Measurements from ENCODE around the gene ABAT. TPM values are rescaled to one million over a fixed set of nuclear protein-coding genes. Genes with fewer than 3 reads are reported as not detected.
"Not testable (repeated sequence)": the region's sequence is repeated elsewhere in the genome, so short reads cannot be mapped to it uniquely, and the experiment has no call there.

The ABAT gene
- total RNA-seq, 4 donors from 2014 or later, result 9.6 to 24.0 (median 21.3) TPM

DNA sequence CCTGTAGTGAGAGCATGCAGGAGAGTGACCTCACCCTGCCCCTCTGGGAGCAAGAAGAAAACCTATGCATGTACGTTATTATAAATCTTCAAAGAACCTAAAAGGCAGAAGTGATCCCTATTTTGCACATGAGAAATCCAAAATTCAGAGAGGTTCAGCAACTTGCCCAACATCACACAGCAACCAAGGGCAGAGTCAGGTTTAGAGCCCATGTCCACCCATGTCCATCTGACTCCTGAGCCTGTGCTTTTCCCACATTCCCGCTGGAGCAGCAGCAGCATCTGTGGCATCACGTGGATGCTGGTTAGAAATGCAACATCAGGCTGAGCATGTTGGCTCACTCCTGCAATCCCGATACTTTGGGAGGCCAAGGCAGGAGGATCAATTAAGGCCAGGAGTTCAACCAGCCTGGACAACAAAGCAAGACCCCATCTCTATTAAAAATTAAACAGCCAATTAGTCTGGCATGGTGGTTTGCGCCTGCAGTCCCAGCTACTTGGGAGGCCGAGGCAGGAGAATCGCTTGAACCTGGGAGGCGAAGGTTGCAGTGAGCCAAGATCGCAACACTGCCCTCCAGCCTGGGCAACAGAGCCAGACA lies 26.6 kb upstream of the ABAT start:
- H3K27me3 ChIP-seq, result no peaks in the 10 kb centered on the region
- no peak for DNase-seq (ENCODE audit: low spot score in 2 of 2)
- no peak overlapping the region for H3K27ac ChIP-seq
- no peak overlapping the region for H3K4me3 ChIP-seq
- TF ChIP-seq POLR2A (IDR thresholded peaks at IDR 0.05), result no peak
- TF ChIP-seq EP300 (IDR thresholded peaks at IDR 0.05), result no peak
- TF ChIP-seq, protein P1, sequence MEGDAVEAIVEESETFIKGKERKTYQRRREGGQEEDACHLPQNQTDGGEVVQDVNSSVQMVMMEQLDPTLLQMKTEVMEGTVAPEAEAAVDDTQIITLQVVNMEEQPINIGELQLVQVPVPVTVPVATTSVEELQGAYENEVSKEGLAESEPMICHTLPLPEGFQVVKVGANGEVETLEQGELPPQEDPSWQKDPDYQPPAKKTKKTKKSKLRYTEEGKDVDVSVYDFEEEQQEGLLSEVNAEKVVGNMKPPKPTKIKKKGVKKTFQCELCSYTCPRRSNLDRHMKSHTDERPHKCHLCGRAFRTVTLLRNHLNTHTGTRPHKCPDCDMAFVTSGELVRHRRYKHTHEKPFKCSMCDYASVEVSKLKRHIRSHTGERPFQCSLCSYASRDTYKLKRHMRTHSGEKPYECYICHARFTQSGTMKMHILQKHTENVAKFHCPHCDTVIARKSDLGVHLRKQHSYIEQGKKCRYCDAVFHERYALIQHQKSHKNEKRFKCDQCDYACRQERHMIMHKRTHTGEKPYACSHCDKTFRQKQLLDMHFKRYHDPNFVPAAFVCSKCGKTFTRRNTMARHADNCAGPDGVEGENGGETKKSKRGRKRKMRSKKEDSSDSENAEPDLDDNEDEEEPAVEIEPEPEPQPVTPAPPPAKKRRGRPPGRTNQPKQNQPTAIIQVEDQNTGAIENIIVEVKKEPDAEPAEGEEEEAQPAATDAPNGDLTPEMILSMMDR (IDR thresholded peaks at IDR 0.05), result no peak
- H3K4me1 ChIP-seq, result peaks cover 0 to 6% (median 0%) of the 10 kb centered on the region in 4 donors
- WGBS, 2 donors, result 73 to 76% methylated on average over 9 of the region's 9 CpGs
- peaks cover 2 to 72% (median 19%) of the 10 kb centered on the region in 3 donors for H3K36me3 ChIP-seq
- no peaks in the 10 kb centered on the region for H3K9me3 ChIP-seq

DNA sequence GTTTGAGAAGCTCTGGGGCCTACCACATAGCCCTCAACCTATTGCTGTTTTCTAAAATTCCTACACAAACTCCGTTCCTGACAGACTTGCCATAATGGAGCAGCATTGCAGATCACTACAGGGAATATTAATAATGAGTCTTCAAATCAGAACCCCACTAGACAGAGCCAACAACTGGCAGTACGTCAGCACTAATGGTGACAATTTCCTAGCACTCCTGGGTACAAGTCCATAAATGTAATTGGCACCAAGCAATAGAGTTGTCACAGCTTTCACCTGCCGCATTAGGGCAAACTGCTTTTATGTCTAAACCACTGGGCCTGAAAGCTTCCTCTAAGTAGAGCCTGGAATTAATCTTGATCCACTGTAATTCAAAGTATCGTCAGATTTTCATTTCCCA lies 25.5 kb upstream of the ABAT start:
- H3K4me3 ChIP-seq, result no peak overlapping the region
- peaks cover 0 to 62% (median 10%) of the 10 kb centered on the region in 3 donors for H3K36me3 ChIP-seq
- DNase-seq (ENCODE audit: low spot score in 2 of 2), result no peak
- no peak overlapping the region for H3K27ac ChIP-seq
- H3K27me3 ChIP-seq, result no peaks in the 10 kb centered on the region
- 81 to 87% methylated on average over 4 of the region's 4 CpGs for WGBS, 2 donors
- peaks cover 0 to 6% (median 0%) of the 10 kb centered on the region in 4 donors for H3K4me1 ChIP-seq
- TF ChIP-seq EP300 (IDR thresholded peaks at IDR 0.05) (no peak), POLR2A (IDR thresholded peaks at IDR 0.05) (no peak)
- TF ChIP-seq, protein P1 (IDR thresholded peaks at IDR 0.05), result no peak
- H3K9me3 ChIP-seq, result no peaks in the 10 kb centered on the region

DNA sequence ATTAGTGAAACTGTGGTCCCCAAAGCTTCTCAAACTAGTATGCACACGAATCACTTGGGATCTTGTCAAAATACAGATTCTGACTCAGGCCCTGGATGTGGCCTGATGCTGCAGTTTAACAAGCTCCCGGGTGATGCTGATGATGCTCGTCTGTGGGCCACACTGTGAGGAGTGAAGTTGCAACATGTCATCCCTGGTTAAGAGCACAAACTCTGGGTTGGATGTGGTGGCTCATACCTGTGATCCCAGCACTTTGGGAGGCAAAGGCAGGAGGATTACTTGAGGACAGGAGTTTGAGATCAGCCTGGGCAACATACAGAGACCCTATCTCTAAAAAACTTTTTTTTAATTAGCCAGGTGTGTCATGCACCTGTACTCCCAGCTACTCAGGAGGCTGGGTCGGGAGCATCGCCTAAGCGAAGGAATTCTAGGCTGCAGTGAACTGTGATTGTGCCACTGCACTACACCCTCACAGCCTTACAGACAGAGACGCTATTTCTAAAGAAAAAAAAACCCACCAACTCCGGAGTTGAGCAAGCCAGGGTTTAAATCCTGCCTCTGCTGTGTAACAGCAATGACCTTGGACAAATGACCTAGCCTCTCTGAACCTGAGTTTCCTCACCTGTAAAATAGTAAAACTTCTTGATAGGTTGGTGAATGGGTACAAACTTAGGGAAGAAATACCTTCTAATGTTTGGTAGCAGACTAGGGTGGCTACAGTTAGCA lies 24.4 kb upstream of the ABAT start:
- Histone ChIP-seq H3K4me3 (no peak overlapping the region), H3K36me3 (peaks cover 0 to 50% (median 1%) of the 10 kb centered on the region in 3 donors), H3K27ac (no peak overlapping the region), H3K9me3 (no peaks in the 10 kb centered on the region), H3K27me3 (no peaks in the 10 kb centered on the region), H3K4me1 (peaks cover 0 to 6% (median 0%) of the 10 kb centered on the region in 4 donors)
- WGBS, 2 donors, result 74 to 75% methylated on average over 8 of the region's 8 CpGs
- no peak for DNase-seq (ENCODE audit: low spot score in 2 of 2)
- TF ChIP-seq POLR2A (IDR thresholded peaks at IDR 0.05) (no peak), EP300 (IDR thresholded peaks at IDR 0.05) (no peak)
- TF ChIP-seq, protein P1 (IDR thresholded peaks at IDR 0.05), result no peak

DNA sequence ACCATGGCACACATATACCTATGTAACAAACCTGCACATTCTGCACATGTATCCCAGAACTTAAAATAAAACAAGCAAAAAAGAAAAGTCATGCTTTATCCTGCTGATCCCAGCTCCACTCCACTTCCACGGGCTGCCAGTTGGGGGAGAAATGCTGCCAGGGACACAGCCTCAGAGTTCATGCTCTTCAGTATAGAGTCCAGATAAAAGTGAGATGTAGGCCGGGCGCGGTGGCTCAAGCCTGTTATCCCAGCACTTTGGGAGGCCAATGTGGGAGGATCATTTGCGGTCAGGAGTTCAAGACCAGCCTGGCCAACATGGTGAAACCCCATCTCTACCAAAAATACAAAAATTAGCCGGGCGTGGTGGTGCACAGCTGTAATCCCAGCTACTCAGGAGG lies 22.5 kb upstream of the ABAT start:
- not testable (repeated sequence) for H3K4me1 ChIP-seq; H3K27me3 ChIP-seq; H3K4me3 ChIP-seq; H3K9me3 ChIP-seq; DNase-seq (ENCODE audit: low spot score in 2 of 2); H3K27ac ChIP-seq
- H3K36me3 ChIP-seq, result peaks cover 0 to 35% (median 0%) of the 10 kb centered on the region in 3 donors
- 64 to 70% methylated on average over 6 of the region's 7 CpGs for WGBS, 2 donors

DNA sequence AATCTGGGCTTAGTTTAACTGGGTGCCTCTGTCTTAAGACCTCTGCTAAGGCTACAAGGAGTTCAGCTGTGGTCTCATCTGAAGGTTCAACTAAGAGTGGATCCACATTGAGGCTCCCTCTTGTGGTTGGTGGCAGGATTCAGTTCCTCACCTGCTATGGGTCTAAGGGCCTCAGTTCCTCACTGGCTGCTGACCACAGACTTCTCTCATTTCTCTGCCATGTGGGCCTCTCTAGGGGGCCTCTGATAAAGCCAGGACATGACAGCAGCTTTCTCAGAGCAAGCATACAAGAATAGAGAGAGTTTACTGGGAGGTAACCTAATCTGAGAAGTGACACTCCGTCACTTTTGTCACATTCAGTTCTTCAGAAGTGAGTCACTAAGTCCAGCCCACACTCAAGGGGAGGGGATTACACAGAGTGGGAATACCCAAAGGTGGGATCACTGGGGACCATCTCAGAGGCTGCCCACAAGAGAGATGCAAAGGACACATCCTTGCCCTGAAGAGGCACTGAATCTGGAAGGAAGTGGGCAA lies 19.2 kb upstream of the ABAT start:
- peaks cover 0 to 14% (median 0%) of the 10 kb centered on the region in 3 donors for H3K36me3 ChIP-seq
- H3K27me3 ChIP-seq, result no peaks in the 10 kb centered on the region
- TF ChIP-seq POLR2A (IDR thresholded peaks at IDR 0.05), result no peak
- TF ChIP-seq, protein P1 (IDR thresholded peaks at IDR 0.05), result peak in 1 of 5 experiments; percentile 22
- no peaks in the 10 kb centered on the region for H3K9me3 ChIP-seq
- no peak overlapping the region for H3K27ac ChIP-seq
- no peak for DNase-seq (ENCODE audit: low spot score in 2 of 2)
- WGBS, 2 donors, result 88 to 100% methylated on average over 1 of the region's 1 CpG
- H3K4me3 ChIP-seq, result no peak overlapping the region
- H3K4me1 ChIP-seq, result no peaks in the 10 kb centered on the region

All from tibial nerve (tissue), 4 donors.